ENCODE data around the gene SLC6A13. TPM values are rescaled to one million over a fixed set of nuclear protein-coding genes. Genes with fewer than 3 reads are reported as not detected.

Gene SLC6A13
- total RNA-seq, 1 donor from 2014 or later: 0.38 TPM

DNA sequence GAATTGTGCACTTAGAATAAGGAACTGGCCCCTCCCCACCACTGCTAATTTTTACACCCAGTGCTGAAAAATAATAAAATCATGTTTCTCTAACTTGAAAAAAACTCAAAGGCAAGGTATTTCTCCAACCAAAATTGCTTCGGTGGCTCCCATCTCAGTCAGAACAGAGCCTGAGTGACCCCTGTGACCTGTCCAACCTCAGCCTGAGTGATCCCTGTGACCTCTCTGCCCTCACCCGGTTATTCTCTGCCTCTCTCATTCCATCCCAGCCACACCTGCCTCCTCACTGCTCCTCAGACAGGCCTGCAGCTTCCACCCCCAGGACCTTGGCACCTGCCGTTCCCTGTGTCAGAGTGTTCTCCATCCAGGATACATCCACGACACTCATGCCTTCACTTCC, 53.8 kb downstream of the SLC6A13 start:
- TF ChIP-seq, protein P1, sequence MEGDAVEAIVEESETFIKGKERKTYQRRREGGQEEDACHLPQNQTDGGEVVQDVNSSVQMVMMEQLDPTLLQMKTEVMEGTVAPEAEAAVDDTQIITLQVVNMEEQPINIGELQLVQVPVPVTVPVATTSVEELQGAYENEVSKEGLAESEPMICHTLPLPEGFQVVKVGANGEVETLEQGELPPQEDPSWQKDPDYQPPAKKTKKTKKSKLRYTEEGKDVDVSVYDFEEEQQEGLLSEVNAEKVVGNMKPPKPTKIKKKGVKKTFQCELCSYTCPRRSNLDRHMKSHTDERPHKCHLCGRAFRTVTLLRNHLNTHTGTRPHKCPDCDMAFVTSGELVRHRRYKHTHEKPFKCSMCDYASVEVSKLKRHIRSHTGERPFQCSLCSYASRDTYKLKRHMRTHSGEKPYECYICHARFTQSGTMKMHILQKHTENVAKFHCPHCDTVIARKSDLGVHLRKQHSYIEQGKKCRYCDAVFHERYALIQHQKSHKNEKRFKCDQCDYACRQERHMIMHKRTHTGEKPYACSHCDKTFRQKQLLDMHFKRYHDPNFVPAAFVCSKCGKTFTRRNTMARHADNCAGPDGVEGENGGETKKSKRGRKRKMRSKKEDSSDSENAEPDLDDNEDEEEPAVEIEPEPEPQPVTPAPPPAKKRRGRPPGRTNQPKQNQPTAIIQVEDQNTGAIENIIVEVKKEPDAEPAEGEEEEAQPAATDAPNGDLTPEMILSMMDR (IDR thresholded peaks at IDR 0.05): no peak
- DNase-seq (no peak), ATAC-seq (ENCODE audit: low read depth) (no peak)
- ChIA-PET CTCF (no interaction called here), POLR2A (no interaction called here)
- intact Hi-C loops (cut with micrococcal nuclease): no loop called here
- Mint-ChIP-seq H3K36me3 (ENCODE audit: low read depth) (no peaks in the 10 kb centered on the region), H3K9me3 (peaks cover 4% of the 10 kb centered on the region), H3K27me3 (peaks cover 47% of the 10 kb centered on the region), H3K4me3 (no peak overlapping the region), H3K4me1 (peaks cover 17% of the 10 kb centered on the region), H3K27ac (no peak overlapping the region)

DNA sequence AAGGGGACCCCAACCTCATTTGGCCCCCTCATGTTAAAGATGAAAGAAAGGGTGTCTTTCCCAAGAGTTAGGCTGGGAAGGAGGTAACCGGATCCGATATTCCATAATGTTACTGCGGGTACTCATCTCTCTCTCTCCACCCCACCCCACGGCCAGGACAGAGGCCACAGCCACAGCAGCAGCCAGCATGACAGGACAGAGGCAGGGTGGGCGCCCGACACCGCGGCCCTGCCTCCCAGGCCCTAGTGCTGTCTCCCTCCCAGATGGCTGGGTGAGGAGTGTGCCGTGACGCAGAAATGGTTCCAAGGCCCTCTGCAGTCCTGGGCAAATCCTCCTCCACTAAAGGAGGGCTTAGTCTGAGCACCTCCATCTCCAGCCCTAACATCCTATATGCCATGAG, 54.8 kb downstream of the SLC6A13 start:
- ATAC-seq (ENCODE audit: low read depth): no peak
- Mint-ChIP-seq H3K4me3 (no peak overlapping the region), H3K27ac (no peak overlapping the region), H3K9me3 (peaks cover 4% of the 10 kb centered on the region), H3K4me1 (peaks cover 10% of the 10 kb centered on the region), H3K27me3 (peaks cover 38% of the 10 kb centered on the region), H3K36me3 (ENCODE audit: low read depth) (no peaks in the 10 kb centered on the region)
- TF ChIP-seq, protein P1 (IDR thresholded peaks at IDR 0.05): no peak
- ChIA-PET POLR2A (no interaction called here), CTCF (no interaction called here)
- DNase-seq: no peak
- intact Hi-C loops (cut with micrococcal nuclease): no loop called here

DNA sequence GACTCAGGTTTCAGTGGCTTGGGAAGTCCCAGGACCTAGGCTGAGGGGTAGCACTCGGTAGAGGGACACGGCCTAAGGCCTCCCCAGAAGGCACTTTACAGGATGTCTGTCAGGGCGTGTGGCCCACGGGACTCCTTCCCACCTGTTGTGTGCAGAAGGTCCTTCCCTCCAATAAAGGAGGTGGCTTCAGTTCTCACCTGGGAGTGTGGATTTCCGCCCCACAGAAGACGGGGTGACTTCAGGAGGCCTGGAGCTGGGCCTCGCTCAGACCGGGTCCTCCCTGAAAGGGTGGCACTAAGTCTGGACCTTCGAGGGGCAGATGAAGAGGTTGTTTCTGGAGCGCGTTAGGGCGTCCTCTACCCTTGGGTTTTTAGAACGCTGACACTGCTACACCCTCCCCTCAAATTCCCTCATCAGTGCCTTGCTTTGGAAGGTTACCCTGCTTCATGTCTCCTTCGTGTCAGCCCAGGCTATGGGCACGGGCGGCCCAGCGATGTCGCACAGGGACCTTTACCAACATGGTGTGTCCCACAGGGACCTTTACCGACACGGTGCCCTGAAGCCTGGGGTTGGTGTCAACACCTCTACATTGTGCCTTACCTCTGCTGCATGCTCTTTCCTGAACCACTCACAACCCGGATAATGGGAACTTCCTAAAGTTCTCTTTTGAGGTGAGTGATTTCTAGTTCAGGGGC, 55.7 kb downstream of the SLC6A13 start:
- H3K4me3 Mint-ChIP-seq: no peak overlapping the region
- no peak overlapping the region for H3K27ac Mint-ChIP-seq
- DNase-seq (no peak), ATAC-seq (ENCODE audit: low read depth) (no peak)
- H3K27me3 Mint-ChIP-seq: peaks cover 42% of the 10 kb centered on the region
- CTCF ChIA-PET: no interaction called here
- TF ChIP-seq, protein P1 (IDR thresholded peaks at IDR 0.05): no peak
- H3K9me3 Mint-ChIP-seq: peaks cover 4% of the 10 kb centered on the region
- intact Hi-C loops (cut with micrococcal nuclease): no loop called here
- no peaks in the 10 kb centered on the region for H3K36me3 Mint-ChIP-seq (ENCODE audit: low read depth)
- peaks cover 1% of the 10 kb centered on the region for H3K4me1 Mint-ChIP-seq
- POLR2A ChIA-PET: no interaction called here

DNA sequence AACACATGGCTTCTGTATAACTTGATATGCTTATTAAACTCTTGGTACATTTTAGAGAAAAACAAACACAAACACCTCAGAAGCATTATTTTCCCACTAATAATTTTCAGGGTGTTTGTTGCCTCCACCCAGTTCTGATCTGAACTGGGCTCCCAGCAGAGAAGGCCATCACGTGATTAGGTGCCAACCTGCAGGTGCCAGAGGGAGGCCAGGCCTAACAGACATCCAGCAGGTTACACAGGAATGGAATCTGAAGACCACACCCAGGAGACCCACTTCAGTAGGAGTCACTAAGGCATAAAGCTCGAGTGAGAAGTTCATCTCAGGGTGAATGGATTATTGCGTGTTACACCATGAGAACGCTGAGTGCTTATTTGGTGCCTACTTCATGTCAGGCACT, 57.6 kb downstream of the SLC6A13 start:
- peaks cover 38% of the 10 kb centered on the region for H3K27me3 Mint-ChIP-seq
- H3K4me1 Mint-ChIP-seq: no peaks in the 10 kb centered on the region
- no peak overlapping the region for H3K4me3 Mint-ChIP-seq
- no peak overlapping the region for H3K27ac Mint-ChIP-seq
- no peak for ATAC-seq (ENCODE audit: low read depth)
- CTCF ChIA-PET: no interaction called here
- H3K9me3 Mint-ChIP-seq: peaks cover 4% of the 10 kb centered on the region
- DNase-seq: no peak
- POLR2A ChIA-PET: no interaction called here
- TF ChIP-seq, protein P1 (IDR thresholded peaks at IDR 0.05): no peak
- H3K36me3 Mint-ChIP-seq (ENCODE audit: low read depth): no peaks in the 10 kb centered on the region
- intact Hi-C loops (cut with micrococcal nuclease): no loop called here

DNA sequence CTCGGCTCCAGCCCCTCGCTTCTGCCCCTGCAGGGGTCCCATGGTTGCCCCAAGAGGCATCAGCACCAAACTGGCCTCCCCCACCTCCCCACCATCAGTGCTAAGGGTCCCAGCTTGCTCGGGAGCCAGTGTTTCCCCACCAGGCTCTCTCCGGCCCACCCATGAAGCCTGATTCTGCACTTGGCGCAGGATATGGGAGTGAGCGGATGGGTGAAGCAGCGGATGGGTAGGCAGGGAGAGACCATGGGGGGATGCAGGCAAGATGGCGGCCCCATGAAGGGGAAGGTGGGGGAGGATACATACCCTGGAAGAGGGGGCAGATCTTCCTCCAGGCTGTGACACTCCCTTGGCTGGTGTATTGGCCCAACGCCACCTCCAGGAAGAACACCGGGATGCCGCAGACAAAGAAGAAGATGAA, 58.4 kb downstream of the SLC6A13 start:
- TF ChIP-seq, protein P1 (IDR thresholded peaks at IDR 0.05): no peak
- H3K9me3 Mint-ChIP-seq: peaks cover 4% of the 10 kb centered on the region
- no peaks in the 10 kb centered on the region for H3K4me1 Mint-ChIP-seq
- no peak for DNase-seq
- CTCF ChIA-PET: no interaction called here
- no peaks in the 10 kb centered on the region for H3K36me3 Mint-ChIP-seq (ENCODE audit: low read depth)
- intact Hi-C loops (cut with micrococcal nuclease): no loop called here
- no peak overlapping the region for H3K27ac Mint-ChIP-seq
- no peak for ATAC-seq (ENCODE audit: low read depth)
- H3K27me3 Mint-ChIP-seq: peaks cover 38% of the 10 kb centered on the region
- no peak overlapping the region for H3K4me3 Mint-ChIP-seq
- POLR2A ChIA-PET: no interaction called here
